Memory B cell (primary cell): Measurements from ENCODE around the gene CRIP1.

Experiments
- ATAC-seq: fragments of 150-1000 bp; cut with Tn5 transposase; 2 replicates; pipeline ENCODE4 v1.10.0; 2021; ENCODE audit warnings: low read depth, mild to moderate bottlenecking, moderate library complexity
- DNase-seq, 2 donors: peaks; one replicate each; pipeline ENCODE4 v3.0.0; 2022; ENCODE audit warnings: low spot score in 2 of 2
- H3K27ac Mint-ChIP-seq: one replicate; pipeline ENCODE4 v1.8.0; 2022; ENCODE audit warnings: mild to moderate bottlenecking, moderate library complexity, mixed read lengths
- H3K27me3 Mint-ChIP-seq: one replicate; pipeline ENCODE4 v1.8.0; 2022; ENCODE audit warnings: mixed read lengths
- H3K36me3 Mint-ChIP-seq: one replicate; pipeline ENCODE4 v1.8.0; 2022; ENCODE audit warnings: mild to moderate bottlenecking, mixed read lengths
- H3K4me1 Mint-ChIP-seq: one replicate; pipeline ENCODE4 v1.8.0; 2022; ENCODE audit warnings: mixed read lengths
- H3K4me3 Mint-ChIP-seq: one replicate; pipeline ENCODE4 v1.8.0; 2022; ENCODE audit warnings: mild to moderate bottlenecking, moderate library complexity, mixed read lengths
- H3K9me3 Mint-ChIP-seq: one replicate; pipeline ENCODE4 v1.8.0; 2022; ENCODE audit warnings: mixed read lengths

CRIP1 gene

DNA sequence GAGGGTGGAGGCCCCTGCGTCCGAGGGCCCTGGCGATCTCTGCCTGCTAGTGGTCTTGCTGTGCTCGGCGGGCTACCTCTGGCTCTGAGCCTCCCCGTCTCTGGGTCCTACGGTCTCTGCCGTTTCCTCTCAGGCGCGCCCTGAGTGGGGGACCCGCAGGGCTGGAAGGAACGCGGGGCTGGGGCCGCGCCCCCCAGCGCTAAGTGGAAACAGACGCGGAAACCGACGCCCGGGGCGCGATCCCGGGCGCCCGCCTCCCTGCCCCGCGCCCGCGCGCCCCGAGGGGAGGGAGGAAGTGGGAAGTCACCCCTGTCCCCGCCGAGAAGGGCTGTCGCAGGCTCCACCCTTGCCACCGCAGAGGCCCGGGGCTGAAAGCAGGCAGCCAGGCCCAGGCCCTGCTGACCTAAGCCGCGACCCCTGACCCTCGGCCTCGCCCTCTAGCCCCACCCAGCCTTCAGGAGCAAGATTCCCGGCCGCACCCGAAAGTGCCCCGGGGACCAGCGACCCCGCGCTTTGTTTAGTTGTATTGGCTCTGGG is 831 bp downstream of the CRIP1 start:
- DNase-seq (peak; percentile 72 to 76), ATAC-seq (peak; percentile 3)
- no peaks in the 10 kb centered on the region for H3K27me3 Mint-ChIP-seq
- peaks cover 33% of the 10 kb centered on the region for H3K4me1 Mint-ChIP-seq
- H3K4me3 Mint-ChIP-seq = peak overlapping the region; percentile 89
- peaks cover 1% of the 10 kb centered on the region for H3K36me3 Mint-ChIP-seq
- peak overlapping the region; percentile 99 for H3K27ac Mint-ChIP-seq
- H3K9me3 Mint-ChIP-seq = no peaks in the 10 kb centered on the region

GRCh38 chr14:105487986-105488777 is 1.5 kb downstream of the CRIP1 start:
- peaks cover 1% of the 10 kb centered on the region for H3K36me3 Mint-ChIP-seq
- ATAC-seq = no peak
- no peak for DNase-seq
- H3K27ac Mint-ChIP-seq = peak overlapping the region; percentile 99
- H3K9me3 Mint-ChIP-seq = no peaks in the 10 kb centered on the region
- H3K4me1 Mint-ChIP-seq = peaks cover 30% of the 10 kb centered on the region
- H3K27me3 Mint-ChIP-seq = no peaks in the 10 kb centered on the region
- H3K4me3 Mint-ChIP-seq = peak overlapping the region; percentile 89

GRCh38 chr14:105488781-105489541 is 2.3 kb downstream of the CRIP1 start:
- no peaks in the 10 kb centered on the region for H3K27me3 Mint-ChIP-seq
- peaks cover 1% of the 10 kb centered on the region for H3K36me3 Mint-ChIP-seq
- peaks cover 29% of the 10 kb centered on the region for H3K4me1 Mint-ChIP-seq
- DNase-seq = peak in 1 of 2 donors; percentile 44
- no peak for ATAC-seq
- peak overlapping the region; percentile 99 for H3K27ac Mint-ChIP-seq
- no peaks in the 10 kb centered on the region for H3K9me3 Mint-ChIP-seq
- H3K4me3 Mint-ChIP-seq = peak overlapping the region; percentile 86

- peak; percentile 13 for ATAC-seq
- Mint-ChIP-seq H3K4me1 (peaks cover 23% of the 10 kb centered on the region), H3K36me3 (peaks cover 1% of the 10 kb centered on the region), H3K27ac (peak overlapping the region; percentile 99), H3K27me3 (no peaks in the 10 kb centered on the region), H3K4me3 (peak overlapping the region; percentile 86), H3K9me3 (no peaks in the 10 kb centered on the region)
- peak; percentile 83 to 86 for DNase-seq
Measured at GRCh38 chr14:105489542-105490266, 3.0 kb downstream of the CRIP1 start.

- Mint-ChIP-seq H3K4me1 (peaks cover 21% of the 10 kb centered on the region), H3K4me3 (peak overlapping the region; percentile 86)
- ATAC-seq = peak; percentile 1
Measured at GRCh38 chr14:105490267-105490571, 3.5 kb downstream of the CRIP1 start.

DNA sequence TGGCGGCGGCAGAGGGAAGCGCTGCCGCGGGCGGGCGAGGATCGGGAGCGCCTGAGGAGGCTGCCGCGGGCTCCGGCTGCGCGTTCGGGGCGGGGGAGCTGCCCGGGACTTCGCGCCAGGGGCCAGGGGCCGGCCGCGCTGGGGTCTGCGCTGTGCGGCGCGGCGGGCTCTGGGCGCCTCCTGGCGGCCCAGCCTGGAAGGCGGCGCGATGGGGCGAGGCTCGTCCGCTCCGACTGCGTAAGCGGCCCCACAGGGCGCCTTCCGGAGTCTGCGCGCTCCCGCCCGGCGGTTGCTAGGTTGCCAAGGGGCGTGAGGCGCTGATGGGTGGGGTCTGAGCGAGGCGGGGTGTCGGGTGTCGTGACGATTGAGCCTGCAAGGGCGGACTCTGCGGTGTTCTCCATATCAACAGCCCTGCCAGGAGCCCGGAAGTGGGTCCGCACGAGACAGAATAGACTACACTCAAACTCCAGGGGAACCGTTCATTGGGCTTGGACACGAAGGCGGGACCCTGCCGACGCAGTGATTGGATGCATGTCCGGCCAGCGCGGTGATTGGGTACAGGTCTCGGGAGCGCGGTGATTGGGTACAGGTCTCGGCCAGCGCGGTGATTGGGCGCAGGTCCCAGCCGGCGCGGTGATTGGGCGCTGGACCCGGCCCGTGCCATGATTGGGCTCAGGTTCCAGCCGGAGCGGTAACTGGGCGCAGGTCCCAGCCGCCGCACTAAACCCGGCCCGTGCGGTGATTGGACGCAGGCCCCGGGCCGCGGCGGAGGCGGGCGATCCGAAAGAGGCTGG is 4.1 kb downstream of the CRIP1 start, which contains the start of gene TEDC1:
TEDC1 (plus strand) TSS at position 675 of the 794 bp plus-strand sequence. CDS start 130 bp downstream, outside the sequence.
- H3K27me3 Mint-ChIP-seq = no peaks in the 10 kb centered on the region
- peak; percentile 55 for ATAC-seq
- H3K36me3 Mint-ChIP-seq = peaks cover 1% of the 10 kb centered on the region

More at GRCh38 chr14:105490267-105490571, 3.5 kb downstream of the CRIP1 start:
- Mint-ChIP-seq H3K9me3 (no peaks in the 10 kb centered on the region), H3K27me3 (no peaks in the 10 kb centered on the region), H3K36me3 (peaks cover 1% of the 10 kb centered on the region), H3K27ac (peak overlapping the region; percentile 99)
- DNase-seq = no peak

DNA sequence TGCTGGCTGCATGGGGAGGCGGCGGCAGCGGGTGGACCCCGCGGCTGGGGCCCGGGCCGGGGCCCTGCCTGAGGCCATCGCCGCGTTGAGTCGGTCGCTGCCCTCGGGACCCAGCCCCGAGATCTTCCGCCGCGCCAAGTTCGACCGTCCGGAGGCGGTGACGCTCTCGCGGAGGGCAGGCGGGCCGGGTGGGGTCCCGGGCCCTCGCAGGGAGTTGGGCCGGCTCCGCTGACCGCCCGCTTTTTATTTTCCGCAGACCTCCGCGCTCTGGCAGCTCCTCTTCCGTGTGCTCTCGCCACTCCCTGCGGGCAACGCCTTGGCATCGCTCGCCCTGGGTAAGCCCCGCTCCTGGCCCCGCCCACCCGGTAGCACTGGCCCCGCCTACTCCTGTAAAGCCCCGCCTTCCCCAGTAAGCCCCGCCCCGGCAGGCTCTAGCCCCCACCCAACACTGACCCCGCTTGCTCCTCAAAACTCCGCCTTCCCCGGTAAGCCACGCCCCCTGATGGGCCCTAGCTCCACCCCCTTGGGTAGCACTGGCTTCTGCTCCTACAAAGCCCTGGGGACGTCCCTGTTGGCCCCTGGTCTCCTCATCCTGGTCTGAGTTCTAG is 4.8 kb downstream of the CRIP1 start:
- Mint-ChIP-seq H3K4me3 (peak overlapping the region; percentile 88), H3K36me3 (peaks cover 1% of the 10 kb centered on the region), H3K4me1 (peaks cover 16% of the 10 kb centered on the region), H3K27me3 (no peaks in the 10 kb centered on the region), H3K9me3 (no peaks in the 10 kb centered on the region), H3K27ac (peak overlapping the region; percentile 99)
- ATAC-seq (peak; percentile 19), DNase-seq (peak; percentile 85)

More for the DNA sequence above, 4.1 kb downstream of the CRIP1 start, which contains the start of gene TEDC1:
- peak within 1 kb of the TSS; percentile 99 for H3K27ac Mint-ChIP-seq
- DNase-seq = peak; percentile 95 to 98
- peak within 1 kb of the TSS; percentile 88 for H3K4me3 Mint-ChIP-seq
- H3K9me3 Mint-ChIP-seq = no peaks in the 10 kb centered on the region
- peaks cover 18% of the 10 kb centered on the region for H3K4me1 Mint-ChIP-seq

GRCh38 chr14:105492031-105492970 is 5.6 kb downstream of the CRIP1 start:
- Mint-ChIP-seq H3K9me3 (no peaks in the 10 kb centered on the region), H3K27ac (peak overlapping the region; percentile 99), H3K4me3 (peak overlapping the region; percentile 88), H3K4me1 (peaks cover 16% of the 10 kb centered on the region), H3K27me3 (no peaks in the 10 kb centered on the region), H3K36me3 (peaks cover 1% of the 10 kb centered on the region)
- ATAC-seq (no peak), DNase-seq (no peak)

- DNase-seq = no peak
- H3K9me3 Mint-ChIP-seq = no peaks in the 10 kb centered on the region
- peaks cover 1% of the 10 kb centered on the region for H3K36me3 Mint-ChIP-seq
- H3K27me3 Mint-ChIP-seq = no peaks in the 10 kb centered on the region
- no peak overlapping the region for H3K4me3 Mint-ChIP-seq
- no peak for ATAC-seq
- H3K27ac Mint-ChIP-seq = no peak overlapping the region
- peaks cover 16% of the 10 kb centered on the region for H3K4me1 Mint-ChIP-seq
Measured at GRCh38 chr14:105492971-105493871, 6.5 kb downstream of the CRIP1 start.

- peaks cover 1% of the 10 kb centered on the region for H3K36me3 Mint-ChIP-seq
- ATAC-seq (no peak), DNase-seq (no peak)
- no peaks in the 10 kb centered on the region for H3K27me3 Mint-ChIP-seq
- peaks cover 13% of the 10 kb centered on the region for H3K4me1 Mint-ChIP-seq
- no peak overlapping the region for H3K4me3 Mint-ChIP-seq
- peak overlapping the region; percentile 11 for H3K27ac Mint-ChIP-seq
- no peaks in the 10 kb centered on the region for H3K9me3 Mint-ChIP-seq
Measured at GRCh38 chr14:105493921-105494605, 7.4 kb downstream of the CRIP1 start.

GRCh38 chr14:105494606-105494929 is 7.9 kb downstream of the CRIP1 start:
- ATAC-seq = no peak
- H3K36me3 Mint-ChIP-seq = no peaks in the 10 kb centered on the region
- no peak for DNase-seq
- H3K4me1 Mint-ChIP-seq = peaks cover 8% of the 10 kb centered on the region
- no peak overlapping the region for H3K4me3 Mint-ChIP-seq
- H3K9me3 Mint-ChIP-seq = no peaks in the 10 kb centered on the region
- no peaks in the 10 kb centered on the region for H3K27me3 Mint-ChIP-seq
- H3K27ac Mint-ChIP-seq = no peak overlapping the region
